ENCODE data around the gene SPATA17. TPM values are rescaled to one million over a fixed set of nuclear protein-coding genes. Genes with fewer than 3 reads are reported as not detected.

The SPATA17 gene
- total RNA-seq, 1 donor from 2014 or later: 2.9 TPM

DNA sequence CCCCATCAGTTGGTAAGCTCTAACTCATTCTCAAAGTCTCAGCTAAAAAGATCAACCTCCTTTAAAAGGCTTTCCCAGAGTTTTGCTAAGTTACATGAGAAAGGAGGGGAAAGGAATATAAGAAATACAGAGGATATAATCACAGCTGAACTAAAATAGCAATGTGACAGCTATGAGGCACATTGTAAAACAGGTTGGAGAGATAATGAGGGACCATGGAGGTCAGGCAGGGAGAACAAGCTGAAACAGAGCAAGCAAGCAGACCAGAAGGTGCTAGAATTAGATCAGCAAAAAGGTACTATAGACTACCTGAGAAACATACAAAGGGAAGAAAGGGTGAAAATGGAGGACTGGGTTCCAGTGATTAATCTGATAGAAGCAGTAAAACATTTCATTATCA, 28.8 kb upstream of the SPATA17 start:
- no peak overlapping the region for H3K4me3 Mint-ChIP-seq
- no peaks in the 10 kb centered on the region for H3K9me3 Mint-ChIP-seq
- peaks cover 14% of the 10 kb centered on the region for H3K36me3 Mint-ChIP-seq
- TF ChIP-seq, protein P1, sequence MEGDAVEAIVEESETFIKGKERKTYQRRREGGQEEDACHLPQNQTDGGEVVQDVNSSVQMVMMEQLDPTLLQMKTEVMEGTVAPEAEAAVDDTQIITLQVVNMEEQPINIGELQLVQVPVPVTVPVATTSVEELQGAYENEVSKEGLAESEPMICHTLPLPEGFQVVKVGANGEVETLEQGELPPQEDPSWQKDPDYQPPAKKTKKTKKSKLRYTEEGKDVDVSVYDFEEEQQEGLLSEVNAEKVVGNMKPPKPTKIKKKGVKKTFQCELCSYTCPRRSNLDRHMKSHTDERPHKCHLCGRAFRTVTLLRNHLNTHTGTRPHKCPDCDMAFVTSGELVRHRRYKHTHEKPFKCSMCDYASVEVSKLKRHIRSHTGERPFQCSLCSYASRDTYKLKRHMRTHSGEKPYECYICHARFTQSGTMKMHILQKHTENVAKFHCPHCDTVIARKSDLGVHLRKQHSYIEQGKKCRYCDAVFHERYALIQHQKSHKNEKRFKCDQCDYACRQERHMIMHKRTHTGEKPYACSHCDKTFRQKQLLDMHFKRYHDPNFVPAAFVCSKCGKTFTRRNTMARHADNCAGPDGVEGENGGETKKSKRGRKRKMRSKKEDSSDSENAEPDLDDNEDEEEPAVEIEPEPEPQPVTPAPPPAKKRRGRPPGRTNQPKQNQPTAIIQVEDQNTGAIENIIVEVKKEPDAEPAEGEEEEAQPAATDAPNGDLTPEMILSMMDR (IDR thresholded peaks at IDR 0.05; ENCODE audit: unreplicated experiment): no peak
- DNase-seq (ENCODE audit: low spot score in 2 of 2, unreplicated experiment in 2 of 2): no peak
- H3K27ac Mint-ChIP-seq: no peak overlapping the region
- no peaks in the 10 kb centered on the region for H3K27me3 Mint-ChIP-seq (ENCODE audit: low read depth)
- no peaks in the 10 kb centered on the region for H3K4me1 Mint-ChIP-seq

DNA sequence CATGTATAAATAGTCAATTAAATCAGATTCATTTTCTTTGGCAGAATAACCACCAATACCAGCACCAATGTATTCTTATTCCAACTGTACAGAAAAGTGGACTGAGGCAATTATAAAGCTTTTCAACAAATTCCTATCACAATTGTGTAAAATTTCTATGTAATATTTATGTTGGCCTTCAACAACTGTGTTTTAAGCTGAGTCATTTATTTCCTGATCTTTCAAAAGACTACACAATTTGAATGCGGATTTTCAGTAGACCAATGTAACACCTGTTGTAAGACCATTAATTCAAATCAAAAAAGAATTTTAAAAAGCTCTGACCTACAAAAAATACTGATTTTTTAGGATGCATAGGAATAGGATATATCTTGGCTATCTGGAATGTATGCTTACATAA, 25.8 kb upstream of the SPATA17 start:
- Mint-ChIP-seq H3K36me3 (peaks cover 25% of the 10 kb centered on the region), H3K4me3 (no peak overlapping the region)

DNA sequence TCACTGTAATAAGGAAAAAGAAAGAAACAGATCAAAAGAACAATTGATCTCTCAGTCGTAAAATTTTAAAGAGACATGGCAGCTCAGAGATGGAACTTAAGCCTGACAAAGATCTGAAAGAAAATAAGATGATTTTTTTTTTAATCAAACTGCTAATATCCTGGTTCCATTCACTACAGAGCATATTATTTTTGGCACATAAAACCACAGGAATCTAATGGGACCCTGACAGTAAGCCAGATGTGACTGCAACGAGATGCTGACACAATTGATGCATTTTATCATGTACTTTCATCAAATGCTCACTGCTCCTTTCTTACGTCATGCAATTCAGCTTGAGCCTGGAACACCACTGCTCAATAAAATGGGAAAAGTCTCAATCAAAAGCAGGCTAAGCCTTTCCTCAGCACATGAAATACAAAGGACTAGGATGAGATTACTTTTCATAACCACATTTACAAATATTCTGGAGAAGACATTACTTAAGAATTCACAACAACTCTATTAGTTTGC, 16.9 kb upstream of the SPATA17 start:
- Mint-ChIP-seq H3K36me3 (peaks cover 6% of the 10 kb centered on the region), H3K4me3 (no peak overlapping the region), H3K9me3 (no peaks in the 10 kb centered on the region), H3K27ac (no peak overlapping the region), H3K4me1 (peaks cover 4% of the 10 kb centered on the region), H3K27me3 (ENCODE audit: low read depth) (no peaks in the 10 kb centered on the region)
- TF ChIP-seq, protein P1 (IDR thresholded peaks at IDR 0.05; ENCODE audit: unreplicated experiment): no peak
- no peak for DNase-seq (ENCODE audit: low spot score in 2 of 2, unreplicated experiment in 2 of 2)

More for the DNA sequence above, 25.8 kb upstream of the SPATA17 start:
- Mint-ChIP-seq H3K27ac (no peak overlapping the region), H3K4me1 (no peaks in the 10 kb centered on the region), H3K27me3 (ENCODE audit: low read depth) (no peaks in the 10 kb centered on the region), H3K9me3 (no peaks in the 10 kb centered on the region)
- TF ChIP-seq, protein P1 (IDR thresholded peaks at IDR 0.05; ENCODE audit: unreplicated experiment): no peak
- DNase-seq (ENCODE audit: low spot score in 2 of 2, unreplicated experiment in 2 of 2): no peak

DNA sequence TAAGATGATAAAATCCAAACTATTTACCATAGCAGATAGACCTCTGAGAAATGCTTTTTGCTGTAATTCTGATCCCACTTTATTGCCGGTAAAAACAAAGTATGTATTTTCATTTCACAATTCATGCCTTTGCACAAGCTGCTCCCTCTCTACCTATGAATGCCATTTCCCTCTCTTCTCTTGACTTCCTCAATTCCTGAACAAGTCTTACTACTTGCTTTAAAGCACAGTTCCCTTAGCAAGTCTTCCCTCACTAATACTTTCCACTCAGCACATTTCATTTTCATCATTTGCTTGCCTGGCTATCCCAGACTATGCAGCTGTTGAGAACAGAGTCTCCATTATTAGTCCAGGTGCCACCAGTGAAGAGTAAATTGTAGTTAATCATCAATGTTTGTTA, 14.0 kb upstream of the SPATA17 start:
- Mint-ChIP-seq H3K27me3 (ENCODE audit: low read depth) (no peaks in the 10 kb centered on the region), H3K36me3 (peaks cover 16% of the 10 kb centered on the region), H3K27ac (no peak overlapping the region), H3K9me3 (no peaks in the 10 kb centered on the region), H3K4me3 (no peak overlapping the region), H3K4me1 (peaks cover 4% of the 10 kb centered on the region)
- TF ChIP-seq, protein P1 (IDR thresholded peaks at IDR 0.05; ENCODE audit: unreplicated experiment): no peak
- DNase-seq (ENCODE audit: low spot score in 2 of 2, unreplicated experiment in 2 of 2): no peak

DNA sequence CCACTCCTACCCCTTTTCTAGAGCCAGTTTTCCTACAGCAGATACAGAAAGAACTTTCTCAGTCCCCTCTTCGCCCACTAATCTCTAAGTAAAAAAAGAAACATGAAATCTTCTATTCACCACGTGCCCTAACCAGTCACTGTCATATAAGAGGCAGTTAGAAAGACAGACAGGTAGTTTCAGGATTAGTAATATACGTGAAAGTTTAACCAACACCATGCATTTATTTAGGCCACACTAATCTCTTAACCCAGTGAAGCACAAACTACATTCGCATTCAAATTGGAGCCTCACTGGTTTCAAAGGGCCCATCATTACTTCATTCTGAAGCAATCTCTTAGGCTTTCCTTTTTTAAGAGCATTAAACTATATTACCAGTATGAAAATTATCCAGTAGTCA, 10.3 kb upstream of the SPATA17 start:
- H3K4me1 Mint-ChIP-seq: peaks cover 4% of the 10 kb centered on the region
- no peaks in the 10 kb centered on the region for H3K9me3 Mint-ChIP-seq
- H3K27me3 Mint-ChIP-seq (ENCODE audit: low read depth): no peaks in the 10 kb centered on the region
- H3K27ac Mint-ChIP-seq: no peak overlapping the region
- DNase-seq (ENCODE audit: low spot score in 2 of 2, unreplicated experiment in 2 of 2): no peak
- H3K36me3 Mint-ChIP-seq: peaks cover 16% of the 10 kb centered on the region
- TF ChIP-seq, protein P1 (IDR thresholded peaks at IDR 0.05; ENCODE audit: unreplicated experiment): no peak
- H3K4me3 Mint-ChIP-seq: no peak overlapping the region

DNA sequence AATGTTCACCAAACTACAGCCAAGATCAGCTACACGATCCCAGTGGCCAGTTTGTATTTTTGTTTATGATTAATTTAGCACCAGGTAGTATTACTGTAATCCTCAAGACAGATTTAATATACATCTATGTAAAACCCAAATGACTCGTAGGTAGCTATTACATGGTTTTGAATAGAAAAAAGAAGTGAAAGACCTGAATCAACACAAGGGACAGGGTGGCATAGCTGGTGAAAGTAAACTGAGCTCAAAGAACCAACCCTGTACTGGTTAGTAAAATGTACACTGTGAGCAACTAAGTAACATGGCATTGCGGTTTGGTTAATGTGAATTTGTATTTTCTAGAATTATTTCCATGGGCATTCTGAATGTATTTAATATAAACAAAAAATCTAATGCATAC, 9.1 kb upstream of the SPATA17 start:
- peaks cover 14% of the 10 kb centered on the region for H3K36me3 Mint-ChIP-seq
- H3K9me3 Mint-ChIP-seq: no peaks in the 10 kb centered on the region
- DNase-seq (ENCODE audit: low spot score in 2 of 2, unreplicated experiment in 2 of 2): no peak
- no peaks in the 10 kb centered on the region for H3K27me3 Mint-ChIP-seq (ENCODE audit: low read depth)
- TF ChIP-seq, protein P1 (IDR thresholded peaks at IDR 0.05; ENCODE audit: unreplicated experiment): no peak
- peaks cover 3% of the 10 kb centered on the region for H3K4me1 Mint-ChIP-seq
- H3K4me3 Mint-ChIP-seq: no peak overlapping the region
- no peak overlapping the region for H3K27ac Mint-ChIP-seq
